ENCODE data around the gene PVALB.

PVALB gene

DNA sequence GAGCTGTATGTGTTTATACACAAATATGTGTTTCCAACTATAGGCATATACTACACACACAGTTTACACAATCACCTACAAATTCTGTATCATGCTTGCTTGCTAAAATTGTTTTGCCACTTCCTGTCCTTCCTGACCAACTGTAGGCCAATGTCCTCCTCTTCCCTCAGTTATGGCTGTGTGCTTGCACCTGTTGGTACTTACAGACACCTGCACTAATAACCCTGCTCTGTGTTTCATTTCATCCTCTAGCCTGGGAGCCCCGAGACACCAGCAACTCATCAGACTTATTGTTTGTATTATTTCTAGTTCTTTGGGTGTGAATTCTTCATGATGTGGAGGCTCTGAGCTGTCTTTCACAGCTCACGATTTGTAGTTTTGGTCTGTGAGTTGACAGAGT, 42.1 kb upstream of the PVALB start:
- peak overlapping the region; percentile 99 for H3K27ac ChIP-seq (replicated peaks)
- H3K27me3 ChIP-seq (ENCODE audit: insufficient read depth, poor library complexity, severe bottlenecking) = no peaks in the 10 kb centered on the region
- peak in 1 of 2 experiments; percentile 24 for DNase-seq (ENCODE audit: low read depth in 1 of 2, low spot score in 1 of 2)
- TF ChIP-seq SPI1 (IDR thresholded peaks at IDR 0.05; ENCODE audit: borderline replicate concordance, low read depth) (no peak), GABPA (IDR thresholded peaks at IDR 0.05; ENCODE audit: low read depth) (no peak)
- TF ChIP-seq, protein P1, sequence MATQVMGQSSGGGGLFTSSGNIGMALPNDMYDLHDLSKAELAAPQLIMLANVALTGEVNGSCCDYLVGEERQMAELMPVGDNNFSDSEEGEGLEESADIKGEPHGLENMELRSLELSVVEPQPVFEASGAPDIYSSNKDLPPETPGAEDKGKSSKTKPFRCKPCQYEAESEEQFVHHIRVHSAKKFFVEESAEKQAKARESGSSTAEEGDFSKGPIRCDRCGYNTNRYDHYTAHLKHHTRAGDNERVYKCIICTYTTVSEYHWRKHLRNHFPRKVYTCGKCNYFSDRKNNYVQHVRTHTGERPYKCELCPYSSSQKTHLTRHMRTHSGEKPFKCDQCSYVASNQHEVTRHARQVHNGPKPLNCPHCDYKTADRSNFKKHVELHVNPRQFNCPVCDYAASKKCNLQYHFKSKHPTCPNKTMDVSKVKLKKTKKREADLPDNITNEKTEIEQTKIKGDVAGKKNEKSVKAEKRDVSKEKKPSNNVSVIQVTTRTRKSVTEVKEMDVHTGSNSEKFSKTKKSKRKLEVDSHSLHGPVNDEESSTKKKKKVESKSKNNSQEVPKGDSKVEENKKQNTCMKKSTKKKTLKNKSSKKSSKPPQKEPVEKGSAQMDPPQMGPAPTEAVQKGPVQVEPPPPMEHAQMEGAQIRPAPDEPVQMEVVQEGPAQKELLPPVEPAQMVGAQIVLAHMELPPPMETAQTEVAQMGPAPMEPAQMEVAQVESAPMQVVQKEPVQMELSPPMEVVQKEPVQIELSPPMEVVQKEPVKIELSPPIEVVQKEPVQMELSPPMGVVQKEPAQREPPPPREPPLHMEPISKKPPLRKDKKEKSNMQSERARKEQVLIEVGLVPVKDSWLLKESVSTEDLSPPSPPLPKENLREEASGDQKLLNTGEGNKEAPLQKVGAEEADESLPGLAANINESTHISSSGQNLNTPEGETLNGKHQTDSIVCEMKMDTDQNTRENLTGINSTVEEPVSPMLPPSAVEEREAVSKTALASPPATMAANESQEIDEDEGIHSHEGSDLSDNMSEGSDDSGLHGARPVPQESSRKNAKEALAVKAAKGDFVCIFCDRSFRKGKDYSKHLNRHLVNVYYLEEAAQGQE (IDR thresholded peaks at IDR 0.05; ENCODE audit: insufficient replicate concordance, low read depth) = no peak
- no peak overlapping the region for H3K4me3 ChIP-seq (replicated peaks; ENCODE audit: insufficient read depth, low read length)

DNA sequence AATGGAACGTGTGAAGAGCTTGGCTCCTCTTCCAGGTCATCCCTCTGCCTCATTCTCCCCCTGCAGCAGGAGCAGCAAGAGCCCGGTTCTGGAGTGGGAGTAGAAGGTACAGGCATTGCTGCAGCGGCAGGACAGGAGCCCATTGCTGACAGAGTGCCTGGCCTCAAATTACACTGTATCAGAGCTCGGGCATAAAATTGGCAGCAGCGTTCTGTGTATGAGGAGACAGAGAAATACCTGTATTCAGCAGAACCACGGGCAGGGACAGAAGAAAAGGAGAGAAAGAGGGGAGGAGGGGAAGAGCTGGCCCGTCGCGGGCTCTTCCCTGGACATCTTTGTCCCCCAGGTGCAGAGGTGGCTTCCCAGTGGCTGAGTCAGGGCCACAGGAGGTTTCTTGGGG, 41.3 kb upstream of the PVALB start:
- Histone ChIP-seq H3K27me3 (ENCODE audit: insufficient read depth, poor library complexity, severe bottlenecking) (no peaks in the 10 kb centered on the region), H3K4me3 (replicated peaks; ENCODE audit: insufficient read depth, low read length) (no peak overlapping the region), H3K27ac (replicated peaks) (peak overlapping the region; percentile 99)
- no peak for TF ChIP-seq GABPA (IDR thresholded peaks at IDR 0.05; ENCODE audit: low read depth)
- TF ChIP-seq, protein P1 (IDR thresholded peaks at IDR 0.05; ENCODE audit: insufficient replicate concordance, low read depth) = no peak
- TF ChIP-seq, protein P2, sequence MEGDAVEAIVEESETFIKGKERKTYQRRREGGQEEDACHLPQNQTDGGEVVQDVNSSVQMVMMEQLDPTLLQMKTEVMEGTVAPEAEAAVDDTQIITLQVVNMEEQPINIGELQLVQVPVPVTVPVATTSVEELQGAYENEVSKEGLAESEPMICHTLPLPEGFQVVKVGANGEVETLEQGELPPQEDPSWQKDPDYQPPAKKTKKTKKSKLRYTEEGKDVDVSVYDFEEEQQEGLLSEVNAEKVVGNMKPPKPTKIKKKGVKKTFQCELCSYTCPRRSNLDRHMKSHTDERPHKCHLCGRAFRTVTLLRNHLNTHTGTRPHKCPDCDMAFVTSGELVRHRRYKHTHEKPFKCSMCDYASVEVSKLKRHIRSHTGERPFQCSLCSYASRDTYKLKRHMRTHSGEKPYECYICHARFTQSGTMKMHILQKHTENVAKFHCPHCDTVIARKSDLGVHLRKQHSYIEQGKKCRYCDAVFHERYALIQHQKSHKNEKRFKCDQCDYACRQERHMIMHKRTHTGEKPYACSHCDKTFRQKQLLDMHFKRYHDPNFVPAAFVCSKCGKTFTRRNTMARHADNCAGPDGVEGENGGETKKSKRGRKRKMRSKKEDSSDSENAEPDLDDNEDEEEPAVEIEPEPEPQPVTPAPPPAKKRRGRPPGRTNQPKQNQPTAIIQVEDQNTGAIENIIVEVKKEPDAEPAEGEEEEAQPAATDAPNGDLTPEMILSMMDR (IDR thresholded peaks at IDR 0.05; ENCODE audit: insufficient read depth, low read length) = no peak
- no peak for DNase-seq (ENCODE audit: low read depth in 1 of 2, low spot score in 1 of 2)

DNA sequence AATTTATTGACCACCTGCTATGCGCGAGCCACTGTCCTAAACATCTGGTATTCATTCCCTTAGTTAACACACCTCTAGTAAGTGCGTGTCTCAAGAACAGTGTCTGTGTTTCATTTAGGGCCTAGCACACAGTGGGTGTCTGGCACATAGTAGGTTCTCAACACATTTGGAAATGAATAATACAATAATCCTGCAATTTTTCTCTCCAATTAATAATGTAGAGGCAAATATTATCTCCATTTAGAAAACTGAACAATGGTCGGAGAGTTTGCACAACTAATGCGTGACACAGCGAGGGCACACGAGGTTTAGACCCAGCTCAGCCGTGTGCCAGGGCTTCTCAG, 39.9 kb upstream of the PVALB start:
- H3K27me3 ChIP-seq (ENCODE audit: insufficient read depth, poor library complexity, severe bottlenecking) = no peaks in the 10 kb centered on the region

More for the DNA sequence above, 39.9 kb upstream of the PVALB start:
- no peak for DNase-seq (ENCODE audit: low read depth in 1 of 2, low spot score in 1 of 2)
- H3K27ac ChIP-seq (replicated peaks) = no peak overlapping the region
- TF ChIP-seq SPI1 (IDR thresholded peaks at IDR 0.05; ENCODE audit: borderline replicate concordance, low read depth) (no peak), POLR2AphosphoS5 (IDR thresholded peaks at IDR 0.05; ENCODE audit: low read depth) (no peak), GABPA (IDR thresholded peaks at IDR 0.05; ENCODE audit: low read depth) (no peak)
- TF ChIP-seq, protein P2 (IDR thresholded peaks at IDR 0.05; ENCODE audit: insufficient read depth, low read length) = no peak
- TF ChIP-seq, protein P1 (IDR thresholded peaks at IDR 0.05; ENCODE audit: insufficient replicate concordance, low read depth) = no peak
- no peak overlapping the region for H3K4me3 ChIP-seq (replicated peaks; ENCODE audit: insufficient read depth, low read length)

Measured in HL-60 (cell line).